ENCODE results near the gene MRPL24. TPM values are rescaled to one million over a fixed set of nuclear protein-coding genes. Genes with fewer than 3 reads are reported as not detected.

Gene MRPL24
- total and polyA plus RNA-seq, 4 donors: 26.7 to 120 (median 79.5) TPM

DNA sequence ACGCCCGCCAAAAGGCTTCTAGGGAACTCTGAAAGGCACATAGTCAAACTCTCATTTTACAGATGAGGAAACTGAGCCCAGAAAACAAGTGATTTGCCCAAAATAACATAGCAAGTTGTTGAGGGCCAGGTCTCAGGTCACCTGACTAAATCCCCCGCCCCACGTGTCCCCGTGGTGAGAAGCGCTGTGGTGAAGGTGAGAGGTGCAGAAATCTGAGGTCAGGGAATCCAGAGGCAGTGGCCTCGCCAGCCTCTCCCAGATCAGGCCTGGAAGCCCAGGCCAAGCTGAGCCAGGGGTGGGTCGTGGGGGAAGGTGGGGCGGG is 5.5 kb upstream of the MRPL24 start:
- peak overlapping the region; percentile 13 to 44 for H3K9ac ChIP-seq (ENCODE audit: insufficient read depth in 1 of 2, low read length in 2 of 2)
- H3K9me3 ChIP-seq (ENCODE audit: control insufficient read depth in 4 of 4, insufficient read depth in 3 of 4, low read length in 3 of 4): no peaks in the 10 kb centered on the region
- no peak overlapping the region for H3K4me3 ChIP-seq
- peaks cover 4 to 27% (median 10%) of the 10 kb centered on the region in 4 donors for H3K36me3 ChIP-seq (ENCODE audit: control insufficient read depth in 4 of 4, insufficient read depth in 4 of 4, low read length in 4 of 4)
- 50 to 51% methylated on average over 9 of the region's 9 CpGs for whole genome bisulfite sequencing, 2 donors
- H3K27ac ChIP-seq (ENCODE audit: low read depth in 1 of 2, low read length in 1 of 2): peak overlapping the region; percentile 98 to 99
- peaks cover 9 to 47% (median 22%) of the 10 kb centered on the region in 5 donors for H3K4me1 ChIP-seq (ENCODE audit: control insufficient read depth in 5 of 5, insufficient read depth in 5 of 5, low read length in 5 of 5)
- DNase-seq: peak in 1 of 3 donors; percentile 18
- TF ChIP-seq, protein P1, sequence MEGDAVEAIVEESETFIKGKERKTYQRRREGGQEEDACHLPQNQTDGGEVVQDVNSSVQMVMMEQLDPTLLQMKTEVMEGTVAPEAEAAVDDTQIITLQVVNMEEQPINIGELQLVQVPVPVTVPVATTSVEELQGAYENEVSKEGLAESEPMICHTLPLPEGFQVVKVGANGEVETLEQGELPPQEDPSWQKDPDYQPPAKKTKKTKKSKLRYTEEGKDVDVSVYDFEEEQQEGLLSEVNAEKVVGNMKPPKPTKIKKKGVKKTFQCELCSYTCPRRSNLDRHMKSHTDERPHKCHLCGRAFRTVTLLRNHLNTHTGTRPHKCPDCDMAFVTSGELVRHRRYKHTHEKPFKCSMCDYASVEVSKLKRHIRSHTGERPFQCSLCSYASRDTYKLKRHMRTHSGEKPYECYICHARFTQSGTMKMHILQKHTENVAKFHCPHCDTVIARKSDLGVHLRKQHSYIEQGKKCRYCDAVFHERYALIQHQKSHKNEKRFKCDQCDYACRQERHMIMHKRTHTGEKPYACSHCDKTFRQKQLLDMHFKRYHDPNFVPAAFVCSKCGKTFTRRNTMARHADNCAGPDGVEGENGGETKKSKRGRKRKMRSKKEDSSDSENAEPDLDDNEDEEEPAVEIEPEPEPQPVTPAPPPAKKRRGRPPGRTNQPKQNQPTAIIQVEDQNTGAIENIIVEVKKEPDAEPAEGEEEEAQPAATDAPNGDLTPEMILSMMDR (IDR thresholded peaks at IDR 0.05; ENCODE audit: control extremely low read depth, extremely low read depth): no peak
- ATAC-seq (ENCODE audit: insufficient read depth, low FRiP score): no peak
- no peaks in the 10 kb centered on the region for H3K27me3 ChIP-seq (ENCODE audit: control insufficient read depth in 3 of 3, insufficient read depth in 3 of 3, low read length in 2 of 3)

DNA sequence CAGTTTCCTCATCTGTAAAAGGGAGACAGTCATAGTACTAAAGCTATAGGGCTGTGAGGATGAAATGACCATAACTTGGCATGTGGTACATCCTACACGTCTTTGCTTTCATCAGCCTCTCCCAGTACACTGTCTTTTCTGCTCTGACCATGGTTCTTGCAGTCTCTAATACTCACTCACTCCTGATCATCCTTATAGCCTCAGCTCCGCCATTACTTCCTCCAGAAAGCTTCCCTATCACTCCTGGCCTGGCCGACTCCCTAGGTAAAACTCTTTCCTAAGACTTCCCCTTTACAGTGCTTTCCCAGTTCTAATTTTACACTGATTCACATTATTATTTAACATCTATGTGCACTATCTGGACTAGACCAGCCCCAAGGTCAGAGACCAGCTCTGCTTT is 5.0 kb upstream of the MRPL24 start:
- H3K27me3 ChIP-seq (ENCODE audit: control insufficient read depth in 3 of 3, insufficient read depth in 3 of 3, low read length in 2 of 3): no peaks in the 10 kb centered on the region
- peak overlapping the region; percentile 98 to 99 for H3K27ac ChIP-seq (ENCODE audit: low read depth in 1 of 2, low read length in 1 of 2)
- H3K9me3 ChIP-seq (ENCODE audit: control insufficient read depth in 4 of 4, insufficient read depth in 3 of 4, low read length in 3 of 4): no peaks in the 10 kb centered on the region
- no peak for DNase-seq
- TF ChIP-seq, protein P1 (IDR thresholded peaks at IDR 0.05; ENCODE audit: control extremely low read depth, extremely low read depth): no peak
- H3K9ac ChIP-seq (ENCODE audit: insufficient read depth in 1 of 2, low read length in 2 of 2): peak overlapping the region in 1 of 2 donors; percentile 6
- no peak overlapping the region for H3K4me3 ChIP-seq
- H3K4me1 ChIP-seq (ENCODE audit: control insufficient read depth in 5 of 5, insufficient read depth in 5 of 5, low read length in 5 of 5): peaks cover 9 to 49% (median 22%) of the 10 kb centered on the region in 5 donors
- WGBS, 2 donors: 43 to 59% methylated on average over 3 of the region's 3 CpGs
- H3K36me3 ChIP-seq (ENCODE audit: control insufficient read depth in 4 of 4, insufficient read depth in 4 of 4, low read length in 4 of 4): peaks cover 4 to 27% (median 10%) of the 10 kb centered on the region in 4 donors
- ATAC-seq (ENCODE audit: insufficient read depth, low FRiP score): no peak

DNA sequence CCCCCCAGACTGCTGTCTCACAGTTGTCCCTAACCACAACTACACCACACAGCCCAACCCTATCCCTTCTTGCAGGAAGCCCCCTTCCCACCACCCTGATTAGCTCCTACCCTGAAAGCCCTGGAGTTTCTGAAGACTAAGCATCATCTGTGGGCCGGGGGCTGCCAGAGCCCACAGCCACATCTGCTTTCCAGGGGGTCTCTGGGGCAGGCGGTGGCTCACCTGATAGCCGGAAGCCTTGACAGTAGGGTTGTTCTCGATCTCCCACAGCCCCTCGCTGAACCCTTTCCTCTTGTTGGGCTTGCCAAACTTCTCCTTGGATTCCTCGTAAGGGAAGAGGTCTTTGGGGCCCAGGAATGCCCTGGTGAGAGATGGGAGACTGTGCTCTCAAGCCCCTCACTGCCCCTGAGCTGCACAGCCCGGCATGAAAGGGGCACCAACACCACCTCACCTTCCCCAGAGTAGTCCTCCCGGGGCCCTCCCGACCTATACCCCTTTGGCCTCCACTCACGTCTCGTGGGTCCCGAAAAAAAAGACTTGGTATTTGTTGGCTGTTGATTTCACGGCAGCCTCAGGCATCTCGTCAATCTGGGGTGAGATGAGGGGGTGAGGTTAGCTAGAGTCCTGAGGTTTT is 4.0 kb upstream of the MRPL24 start:
- no peaks in the 10 kb centered on the region for H3K27me3 ChIP-seq (ENCODE audit: control insufficient read depth in 3 of 3, insufficient read depth in 3 of 3, low read length in 2 of 3)
- no peak overlapping the region for H3K4me3 ChIP-seq
- no peak overlapping the region for H3K9ac ChIP-seq (ENCODE audit: insufficient read depth in 1 of 2, low read length in 2 of 2)
- no peaks in the 10 kb centered on the region for H3K9me3 ChIP-seq (ENCODE audit: control insufficient read depth in 4 of 4, insufficient read depth in 3 of 4, low read length in 3 of 4)
- H3K36me3 ChIP-seq (ENCODE audit: control insufficient read depth in 4 of 4, insufficient read depth in 4 of 4, low read length in 4 of 4): peaks cover 4 to 27% (median 10%) of the 10 kb centered on the region in 4 donors
- 74 to 79% methylated on average over 14 of the region's 14 CpGs for WGBS, 2 donors
- ATAC-seq (ENCODE audit: insufficient read depth, low FRiP score) (no peak), DNase-seq (no peak)
- TF ChIP-seq, protein P1 (IDR thresholded peaks at IDR 0.05; ENCODE audit: control extremely low read depth, extremely low read depth): no peak
- peaks cover 9 to 50% (median 21%) of the 10 kb centered on the region in 5 donors for H3K4me1 ChIP-seq (ENCODE audit: control insufficient read depth in 5 of 5, insufficient read depth in 5 of 5, low read length in 5 of 5)
- peak overlapping the region in 1 of 2 donors; percentile 12 for H3K27ac ChIP-seq (ENCODE audit: low read depth in 1 of 2, low read length in 1 of 2)

DNA sequence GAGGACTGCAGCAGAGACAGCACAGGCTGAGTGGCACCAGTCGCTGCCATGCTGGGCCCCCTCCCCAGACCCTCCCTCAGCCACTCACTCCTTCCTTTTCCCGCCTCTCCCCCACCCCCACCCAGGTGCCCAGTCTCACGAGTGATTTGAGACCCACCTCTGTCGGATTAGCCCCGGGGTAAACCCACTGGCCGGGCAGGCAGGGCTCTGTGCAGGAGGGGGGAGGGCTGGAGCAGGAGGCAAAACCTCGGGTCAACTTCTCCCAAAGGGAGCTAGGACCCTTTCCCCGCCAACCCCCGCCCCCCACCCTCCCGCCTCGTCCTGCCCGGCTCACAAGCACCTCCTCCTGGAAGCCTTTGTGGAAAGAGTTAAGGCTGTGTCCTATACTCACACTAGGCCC is 3.5 kb upstream of the MRPL24 start:
- H3K9ac ChIP-seq (ENCODE audit: insufficient read depth in 1 of 2, low read length in 2 of 2): no peak overlapping the region
- H3K4me3 ChIP-seq: no peak overlapping the region
- H3K36me3 ChIP-seq (ENCODE audit: control insufficient read depth in 4 of 4, insufficient read depth in 4 of 4, low read length in 4 of 4): peaks cover 4 to 27% (median 10%) of the 10 kb centered on the region in 4 donors
- WGBS, 2 donors: 79 to 81% methylated on average over 12 of the region's 12 CpGs
- TF ChIP-seq, protein P1 (IDR thresholded peaks at IDR 0.05; ENCODE audit: control extremely low read depth, extremely low read depth): no peak
- ATAC-seq (ENCODE audit: insufficient read depth, low FRiP score) (no peak), DNase-seq (no peak)
- no peaks in the 10 kb centered on the region for H3K27me3 ChIP-seq (ENCODE audit: control insufficient read depth in 3 of 3, insufficient read depth in 3 of 3, low read length in 2 of 3)
- no peak overlapping the region for H3K27ac ChIP-seq (ENCODE audit: low read depth in 1 of 2, low read length in 1 of 2)
- peaks cover 9 to 46% (median 15%) of the 10 kb centered on the region in 5 donors for H3K4me1 ChIP-seq (ENCODE audit: control insufficient read depth in 5 of 5, insufficient read depth in 5 of 5, low read length in 5 of 5)
- no peaks in the 10 kb centered on the region for H3K9me3 ChIP-seq (ENCODE audit: control insufficient read depth in 4 of 4, insufficient read depth in 3 of 4, low read length in 3 of 4)
